ENCODE data around the gene SESN1. TPM values are rescaled to one million over a fixed set of nuclear protein-coding genes. Genes with fewer than 3 reads are reported as not detected.

SESN1 gene
- total RNA-seq, 2 experiments from 2014 or later, result 22.1 to 23.3 TPM

DNA sequence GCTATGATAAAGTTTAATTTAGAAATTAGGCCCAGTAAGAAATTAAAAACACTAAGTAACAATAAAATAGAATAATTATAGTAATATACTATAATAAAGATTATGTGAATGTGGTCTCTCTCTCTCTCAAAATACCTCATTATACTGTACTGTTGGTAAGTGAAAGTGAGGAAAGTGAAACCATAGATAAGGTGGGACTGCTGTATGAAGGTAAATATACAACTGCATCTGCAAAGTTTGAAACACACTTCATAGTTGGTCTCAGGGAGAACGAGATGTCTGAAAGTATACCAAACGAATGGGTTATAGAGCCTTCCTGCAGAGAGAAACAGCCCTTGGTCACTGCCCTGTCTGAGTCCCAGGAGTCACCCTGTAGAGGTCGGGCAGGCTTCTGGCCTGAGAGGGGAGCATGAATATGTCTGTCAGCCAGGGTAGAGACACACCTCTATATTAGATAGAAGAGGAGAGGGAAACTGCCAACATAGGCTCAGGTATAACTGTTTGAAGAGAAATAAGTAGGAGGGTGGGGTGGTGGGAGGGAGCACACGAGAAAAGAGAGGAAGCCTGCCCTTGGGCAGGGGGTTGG, 31.8 kb downstream of the SESN1 start:
- Mint-ChIP-seq H3K4me1 (ENCODE audit: low read depth) (peaks cover 51% of the 10 kb centered on the region), H3K27ac (no peak overlapping the region), H3K27me3 (no peaks in the 10 kb centered on the region), H3K4me3 (no peak overlapping the region), H3K36me3 (ENCODE audit: low read depth) (no peaks in the 10 kb centered on the region), H3K9me3 (no peaks in the 10 kb centered on the region)
- TF ChIP-seq, protein P1, sequence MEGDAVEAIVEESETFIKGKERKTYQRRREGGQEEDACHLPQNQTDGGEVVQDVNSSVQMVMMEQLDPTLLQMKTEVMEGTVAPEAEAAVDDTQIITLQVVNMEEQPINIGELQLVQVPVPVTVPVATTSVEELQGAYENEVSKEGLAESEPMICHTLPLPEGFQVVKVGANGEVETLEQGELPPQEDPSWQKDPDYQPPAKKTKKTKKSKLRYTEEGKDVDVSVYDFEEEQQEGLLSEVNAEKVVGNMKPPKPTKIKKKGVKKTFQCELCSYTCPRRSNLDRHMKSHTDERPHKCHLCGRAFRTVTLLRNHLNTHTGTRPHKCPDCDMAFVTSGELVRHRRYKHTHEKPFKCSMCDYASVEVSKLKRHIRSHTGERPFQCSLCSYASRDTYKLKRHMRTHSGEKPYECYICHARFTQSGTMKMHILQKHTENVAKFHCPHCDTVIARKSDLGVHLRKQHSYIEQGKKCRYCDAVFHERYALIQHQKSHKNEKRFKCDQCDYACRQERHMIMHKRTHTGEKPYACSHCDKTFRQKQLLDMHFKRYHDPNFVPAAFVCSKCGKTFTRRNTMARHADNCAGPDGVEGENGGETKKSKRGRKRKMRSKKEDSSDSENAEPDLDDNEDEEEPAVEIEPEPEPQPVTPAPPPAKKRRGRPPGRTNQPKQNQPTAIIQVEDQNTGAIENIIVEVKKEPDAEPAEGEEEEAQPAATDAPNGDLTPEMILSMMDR (IDR thresholded peaks at IDR 0.05), result no peak
- DNase-seq, result no peak
- POLR2A ChIA-PET, result interaction anchor here (1.2 kb wide), 1 partner anchor 9 kb away, joined by 3 read pairs; no protein-coding TSS in a partner anchor
- CTCF ChIA-PET, result interaction anchor here (2.4 kb wide), 1 partner anchor 10 kb away, joined by 9 read pairs; no protein-coding TSS in a partner anchor
- ATAC-seq, result no peak
- intact Hi-C loops (cut with micrococcal nuclease), result loop anchor here (5.0 kb wide), 1 partner anchor 56 kb away; no protein-coding TSS in a partner anchor

DNA sequence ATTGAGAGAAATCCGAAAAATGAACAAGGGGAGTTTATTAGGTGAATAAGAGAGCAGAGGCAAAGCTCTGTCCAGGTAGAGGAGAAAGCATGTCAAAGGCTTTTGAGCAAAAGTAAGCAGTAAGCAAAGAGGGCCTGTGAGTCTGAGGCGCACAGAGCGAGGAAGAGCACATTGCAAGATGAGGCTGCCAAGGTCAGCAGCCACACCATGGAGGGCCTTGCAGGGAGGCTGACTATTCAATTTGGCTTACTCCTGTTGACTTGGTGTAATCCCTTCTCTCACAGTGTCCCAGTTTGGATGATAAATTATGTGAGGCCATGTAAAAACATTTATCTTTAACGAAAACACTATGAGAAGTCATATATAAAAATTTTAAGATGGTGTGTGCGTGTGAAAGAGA, 32.4 kb downstream of the SESN1 start:
- Mint-ChIP-seq H3K36me3 (ENCODE audit: low read depth) (no peaks in the 10 kb centered on the region), H3K4me1 (ENCODE audit: low read depth) (peaks cover 47% of the 10 kb centered on the region), H3K4me3 (no peak overlapping the region), H3K9me3 (no peaks in the 10 kb centered on the region), H3K27me3 (no peaks in the 10 kb centered on the region), H3K27ac (no peak overlapping the region)
- no peak for ATAC-seq
- ChIA-PET POLR2A (interaction anchor here (1.2 kb wide), 1 partner anchor 9 kb away, joined by 3 read pairs; no protein-coding TSS in a partner anchor), CTCF (interaction anchor here (2.4 kb wide), 1 partner anchor 11 kb away, joined by 9 read pairs; no protein-coding TSS in a partner anchor)
- no peak for DNase-seq
- TF ChIP-seq, protein P1 (IDR thresholded peaks at IDR 0.05), result no peak
- intact Hi-C loops (cut with micrococcal nuclease), result loop anchor here (5.0 kb wide), 1 partner anchor 55 kb away; no protein-coding TSS in a partner anchor

DNA sequence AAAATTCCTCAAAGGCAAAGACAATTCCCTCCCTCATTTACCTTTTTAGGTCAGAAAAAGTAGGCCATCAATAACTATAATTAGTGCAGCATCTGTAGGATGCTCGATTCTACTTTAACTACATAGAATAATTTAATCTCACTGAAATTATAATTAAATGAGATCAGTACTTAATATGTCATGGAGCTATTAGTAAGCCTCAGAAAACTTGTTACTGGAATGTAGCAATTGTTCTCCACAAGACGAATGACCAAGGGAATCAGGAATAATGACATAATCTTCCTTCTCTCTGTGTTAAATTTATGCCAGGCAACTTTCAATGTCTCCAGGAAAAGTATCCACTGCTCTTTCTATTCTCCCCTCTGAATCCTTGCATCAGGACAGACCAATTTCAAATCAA, 34.1 kb downstream of the SESN1 start:
- intact Hi-C loops (cut with micrococcal nuclease), result loop anchor here (5.0 kb wide), 1 partner anchor 53 kb away; no protein-coding TSS in a partner anchor
- Mint-ChIP-seq H3K36me3 (ENCODE audit: low read depth) (no peaks in the 10 kb centered on the region), H3K4me3 (no peak overlapping the region), H3K4me1 (ENCODE audit: low read depth) (peaks cover 43% of the 10 kb centered on the region), H3K27me3 (no peaks in the 10 kb centered on the region), H3K27ac (no peak overlapping the region), H3K9me3 (no peaks in the 10 kb centered on the region)
- TF ChIP-seq, protein P1 (IDR thresholded peaks at IDR 0.05), result no peak
- ATAC-seq (no peak), DNase-seq (no peak)
- ChIA-PET POLR2A (no interaction called here), CTCF (no interaction called here)

DNA sequence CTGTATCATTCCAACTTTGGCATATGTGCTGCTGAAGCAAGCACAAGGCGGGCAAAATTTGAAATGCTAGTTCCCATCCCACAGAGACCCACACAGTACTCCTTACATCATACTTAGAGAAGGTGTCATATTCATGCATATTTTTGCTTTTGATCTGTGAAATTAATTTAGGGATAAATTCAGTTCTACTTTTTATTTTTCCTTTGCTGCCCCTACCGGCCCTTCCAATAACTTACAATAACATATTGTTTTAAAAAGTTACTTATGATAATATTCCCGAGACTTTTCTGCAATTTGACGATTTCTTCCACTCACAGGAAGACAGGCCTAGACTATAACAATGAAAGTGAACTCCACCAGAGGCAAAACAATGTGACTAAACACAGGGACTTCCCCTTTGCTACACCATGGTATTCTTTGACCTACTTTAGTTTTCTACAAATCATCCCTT, 35.0 kb downstream of the SESN1 start:
- TF ChIP-seq, protein P1 (IDR thresholded peaks at IDR 0.05), result no peak
- intact Hi-C loops (cut with micrococcal nuclease), result loop anchor here (5.0 kb wide), 1 partner anchor 52 kb away; no protein-coding TSS in a partner anchor

DNA sequence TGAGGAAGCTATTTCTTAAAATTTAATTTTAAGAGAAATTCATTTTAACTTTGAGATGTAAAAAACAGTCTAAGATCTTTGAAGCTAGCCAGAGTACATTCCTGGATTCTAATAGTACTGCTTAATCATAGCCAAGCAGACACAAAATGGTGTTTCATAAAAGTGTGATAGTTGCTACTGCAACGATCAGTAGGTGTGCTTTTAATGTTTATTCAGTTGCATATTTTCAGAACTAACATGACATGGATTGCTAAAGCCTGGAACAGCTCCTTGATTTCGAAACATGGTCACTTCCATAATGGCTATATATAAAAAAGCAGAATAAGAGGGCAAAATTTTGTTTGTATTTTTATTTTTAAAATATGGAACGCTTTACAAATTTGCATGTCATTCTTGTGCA, 35.5 kb downstream of the SESN1 start:
- Mint-ChIP-seq H3K4me1 (ENCODE audit: low read depth) (peaks cover 37% of the 10 kb centered on the region), H3K27ac (peak overlapping the region; percentile 92), H3K36me3 (ENCODE audit: low read depth) (no peaks in the 10 kb centered on the region), H3K9me3 (no peaks in the 10 kb centered on the region), H3K27me3 (no peaks in the 10 kb centered on the region), H3K4me3 (peak overlapping the region; percentile 47)
- intact Hi-C loops (cut with micrococcal nuclease), result no loop called here
- ATAC-seq (no peak), DNase-seq (no peak)
- TF ChIP-seq, protein P1 (IDR thresholded peaks at IDR 0.05), result no peak
- ChIA-PET CTCF (interaction anchor here (0.9 to 1.5 kb wide), 5 partner anchors 12 to 184 kb away, joined by 3 to 5 read pairs (median 3); no protein-coding TSS in a partner anchor), POLR2A (no interaction called here)

More for the DNA sequence above, 35.0 kb downstream of the SESN1 start:
- Mint-ChIP-seq H3K36me3 (ENCODE audit: low read depth) (no peaks in the 10 kb centered on the region), H3K4me3 (peak overlapping the region; percentile 47), H3K27ac (peak overlapping the region; percentile 92), H3K4me1 (ENCODE audit: low read depth) (peaks cover 40% of the 10 kb centered on the region), H3K27me3 (no peaks in the 10 kb centered on the region), H3K9me3 (no peaks in the 10 kb centered on the region)
- peak; percentile 96 for ATAC-seq
- ChIA-PET POLR2A (no interaction called here), CTCF (interaction anchor here (0.7 to 1.5 kb wide), 5 partner anchors 12 to 116 kb away, joined by 3 to 5 read pairs (median 3); no protein-coding TSS in a partner anchor)
- no peak for DNase-seq
